ENCODE results near the gene TLE5. TPM values are rescaled to one million over a fixed set of nuclear protein-coding genes. Genes with fewer than 3 reads are reported as not detected.

Gene TLE5
- total RNA-seq, 2 donors from 2014 or later: 869 to 1,050 TPM

GRCh38 chr19:3010871-3011270 lies 51.4 kb downstream of the TLE5 start:
- no peak for TF ChIP-seq CTCF (IDR thresholded peaks at IDR 0.05)
- Histone ChIP-seq H3K9me3 (no peaks in the 10 kb centered on the region), H3K36me3 (peaks cover 73% of the 10 kb centered on the region), H3K4me1 (no peaks in the 10 kb centered on the region), H3K27ac (no peak overlapping the region), H3K27me3 (no peaks in the 10 kb centered on the region), H3K4me3 (no peak overlapping the region)
- no peak for DNase-seq (ENCODE audit: low spot score)

- Histone ChIP-seq H3K4me1 (no peaks in the 10 kb centered on the region), H3K27me3 (no peaks in the 10 kb centered on the region), H3K9me3 (no peaks in the 10 kb centered on the region), H3K4me3 (no peak overlapping the region), H3K36me3 (peaks cover 76% of the 10 kb centered on the region), H3K27ac (no peak overlapping the region)
- TF ChIP-seq CTCF (IDR thresholded peaks at IDR 0.05): no peak
- DNase-seq (ENCODE audit: low spot score): no peak
Observed at GRCh38 chr19:3008994-3009393, 53.3 kb downstream of the TLE5 start.

GRCh38 chr19:3007975-3008374 lies 54.3 kb downstream of the TLE5 start:
- H3K27ac ChIP-seq: no peak overlapping the region
- TF ChIP-seq CTCF (IDR thresholded peaks at IDR 0.05): no peak
- no peaks in the 10 kb centered on the region for H3K4me1 ChIP-seq
- no peak for DNase-seq (ENCODE audit: low spot score)
- no peaks in the 10 kb centered on the region for H3K27me3 ChIP-seq
- H3K4me3 ChIP-seq: no peak overlapping the region
- H3K9me3 ChIP-seq: no peaks in the 10 kb centered on the region
- H3K36me3 ChIP-seq: peaks cover 70% of the 10 kb centered on the region

GRCh38 chr19:3006075-3006767 lies 56.1 kb downstream of the TLE5 start:
- no peaks in the 10 kb centered on the region for H3K27me3 ChIP-seq

GRCh38 chr19:3005345-3005744 lies 57.0 kb downstream of the TLE5 start:
- Histone ChIP-seq H3K9me3 (no peaks in the 10 kb centered on the region), H3K27me3 (no peaks in the 10 kb centered on the region), H3K27ac (no peak overlapping the region), H3K36me3 (peaks cover 82% of the 10 kb centered on the region), H3K4me3 (no peak overlapping the region), H3K4me1 (no peaks in the 10 kb centered on the region)
- TF ChIP-seq CTCF (IDR thresholded peaks at IDR 0.05): no peak
- DNase-seq (ENCODE audit: low spot score): no peak

More at GRCh38 chr19:3006075-3006767, 56.1 kb downstream of the TLE5 start:
- H3K36me3 ChIP-seq: peaks cover 81% of the 10 kb centered on the region
- no peak for DNase-seq (ENCODE audit: low spot score)
- TF ChIP-seq CTCF (IDR thresholded peaks at IDR 0.05): no peak
- H3K27ac ChIP-seq: no peak overlapping the region
- no peaks in the 10 kb centered on the region for H3K9me3 ChIP-seq
- no peaks in the 10 kb centered on the region for H3K4me1 ChIP-seq
- H3K4me3 ChIP-seq: no peak overlapping the region

GRCh38 chr19:3004522-3004921 lies 57.8 kb downstream of the TLE5 start:
- TF ChIP-seq CTCF (IDR thresholded peaks at IDR 0.05): no peak
- Histone ChIP-seq H3K4me3 (no peak overlapping the region), H3K27me3 (no peaks in the 10 kb centered on the region), H3K27ac (no peak overlapping the region), H3K9me3 (no peaks in the 10 kb centered on the region), H3K4me1 (no peaks in the 10 kb centered on the region), H3K36me3 (peaks cover 77% of the 10 kb centered on the region)
- no peak for DNase-seq (ENCODE audit: low spot score)
